ENCODE results near the gene ANKRD65.

Gene ANKRD65

DNA sequence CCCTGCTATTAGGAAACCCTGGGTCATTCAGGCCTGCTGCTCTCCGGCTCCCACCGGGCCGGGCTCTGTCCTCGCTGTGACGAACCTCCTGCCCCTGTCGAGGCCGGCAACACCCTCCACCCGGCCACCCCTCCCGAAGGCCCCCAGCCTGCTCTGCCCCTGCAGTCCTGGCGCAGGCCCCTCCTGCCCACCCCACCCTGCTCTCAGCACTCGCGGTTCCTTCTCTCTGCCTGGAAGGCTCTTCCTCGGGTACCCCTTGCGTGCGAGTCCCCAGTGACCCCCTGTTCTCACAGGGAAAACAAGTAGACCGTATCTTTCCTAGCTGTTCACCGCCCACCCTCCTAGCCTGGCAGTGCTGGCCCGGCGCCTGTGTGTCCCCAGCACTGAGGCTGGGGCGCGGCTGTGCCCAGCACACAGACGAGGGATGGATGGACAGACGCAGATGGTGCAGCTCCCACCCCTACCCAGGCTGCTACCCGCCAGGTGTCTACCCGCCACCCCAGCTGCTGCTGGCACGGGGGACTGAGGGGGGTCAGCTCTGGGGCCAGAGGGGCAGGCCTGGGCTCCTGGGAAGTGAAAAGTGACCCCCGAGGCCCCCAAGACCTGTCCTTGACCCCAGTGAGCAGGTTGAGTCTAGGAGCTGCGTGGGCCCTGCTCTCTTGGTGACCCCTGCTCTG, 11.3 kb upstream of the ANKRD65 start:
- Histone ChIP-seq H2BK120ac (ENCODE audit: low read depth, low read length) (peak overlapping the region; percentile 87), H2BK12ac (ENCODE audit: low read length in 2 of 2) (peak overlapping the region; percentile 12 to 91), H3K14ac (ENCODE audit: low read length in 2 of 2) (peak overlapping the region in 1 of 2 experiments; percentile 71), H3K18ac (ENCODE audit: low read depth in 1 of 2, low read length in 2 of 2) (peak overlapping the region; percentile 79 to 92), H2BK5ac (ENCODE audit: low read depth, low read length, poor library complexity, severe bottlenecking) (no peak overlapping the region), H3K79me1 (replicated peaks; ENCODE audit: low read length, poor library complexity, severe bottlenecking) (peaks cover 15% of the 10 kb centered on the region), H2AK5ac (ENCODE audit: low read length, severe bottlenecking) (peak overlapping the region; percentile 94), H3K4me1 (ENCODE audit: control insufficient read depth, insufficient read depth, low read depth, low read length) (peaks cover 71% of the 10 kb centered on the region), H4K91ac (ENCODE audit: low read length) (peak overlapping the region; percentile 92), H2BK15ac (ENCODE audit: low read depth, poor library complexity, severe bottlenecking) (no peak overlapping the region), H2AFZ (ENCODE audit: low read depth, low read length) (no peak overlapping the region), H3K27me3 (ENCODE audit: control insufficient read depth in 1 of 2, insufficient read depth in 1 of 2, low read length in 2 of 2) (peaks cover 0 to 20% of the 10 kb centered on the region in 2 experiments), H3K23ac (ENCODE audit: low read length in 2 of 2) (no peak overlapping the region), H4K8ac (ENCODE audit: low read length) (peak overlapping the region; percentile 96), H3K9me3 (ENCODE audit: control insufficient read depth, low read length) (no peaks in the 10 kb centered on the region), H3K4me2 (ENCODE audit: low read length, poor library complexity, severe bottlenecking) (no peak overlapping the region), H3K36me3 (ENCODE audit: control insufficient read depth in 1 of 2, insufficient read depth in 2 of 2, low read depth in 1 of 2, low read length in 2 of 2) (peaks cover 0 to 12% of the 10 kb centered on the region in 2 experiments), H3K27ac (ENCODE audit: low read length, poor library complexity, severe bottlenecking) (peak overlapping the region; percentile 60), H3K4me3 (ENCODE audit: insufficient read depth in 1 of 2, low read depth in 1 of 2, low read length in 2 of 2) (no peak overlapping the region), H3K4ac (ENCODE audit: low read depth in 1 of 2, low read length in 2 of 2) (peak overlapping the region; percentile 19 to 90), H3K9ac (ENCODE audit: low read length) (no peak overlapping the region)
- DNase-seq, result no peak
- WGBS, result 83% methylated on average over 28 of the region's 28 CpGs

- Histone ChIP-seq H2BK12ac (ENCODE audit: low read length in 2 of 2) (peak overlapping the region; percentile 91 to 93), H3K4me2 (ENCODE audit: low read length, poor library complexity, severe bottlenecking) (no peak overlapping the region), H3K79me1 (replicated peaks; ENCODE audit: low read length, poor library complexity, severe bottlenecking) (peaks cover 11% of the 10 kb centered on the region), H3K36me3 (ENCODE audit: control insufficient read depth in 1 of 2, insufficient read depth in 2 of 2, low read depth in 1 of 2, low read length in 2 of 2) (peaks cover 0 to 7% of the 10 kb centered on the region in 2 experiments), H4K8ac (ENCODE audit: low read length) (peak overlapping the region; percentile 96), H3K27me3 (ENCODE audit: control insufficient read depth in 1 of 2, insufficient read depth in 1 of 2, low read length in 2 of 2) (peaks cover 0 to 15% of the 10 kb centered on the region in 2 experiments), H3K23ac (ENCODE audit: low read length in 2 of 2) (no peak overlapping the region), H2BK15ac (ENCODE audit: low read depth, poor library complexity, severe bottlenecking) (no peak overlapping the region), H3K9ac (ENCODE audit: low read length) (no peak overlapping the region), H3K4me1 (ENCODE audit: control insufficient read depth, insufficient read depth, low read depth, low read length) (peaks cover 66% of the 10 kb centered on the region), H3K4ac (ENCODE audit: low read depth in 1 of 2, low read length in 2 of 2) (peak overlapping the region; percentile 90), H2AFZ (ENCODE audit: low read depth, low read length) (peak overlapping the region; percentile 29), H3K18ac (ENCODE audit: low read depth in 1 of 2, low read length in 2 of 2) (peak overlapping the region; percentile 79 to 92), H2BK5ac (ENCODE audit: low read depth, low read length, poor library complexity, severe bottlenecking) (no peak overlapping the region), H3K9me3 (ENCODE audit: control insufficient read depth, low read length) (no peaks in the 10 kb centered on the region), H3K4me3 (ENCODE audit: insufficient read depth in 1 of 2, low read depth in 1 of 2, low read length in 2 of 2) (no peak overlapping the region), H4K91ac (ENCODE audit: low read length) (peak overlapping the region; percentile 92), H2AK5ac (ENCODE audit: low read length, severe bottlenecking) (peak overlapping the region; percentile 94), H3K27ac (ENCODE audit: low read length, poor library complexity, severe bottlenecking) (peak overlapping the region; percentile 60), H3K14ac (ENCODE audit: low read length in 2 of 2) (peak overlapping the region in 1 of 2 experiments; percentile 61), H2BK120ac (ENCODE audit: low read depth, low read length) (peak overlapping the region; percentile 87)
- peak; percentile 82 for DNase-seq
- WGBS, result 14% methylated on average over 5 of the region's 5 CpGs
Observed at GRCh38 chr1:1431845-1432273, 10.8 kb upstream of the ANKRD65 start.

GRCh38 chr1:1430992-1431844, 10.1 kb upstream of the ANKRD65 start:
- Histone ChIP-seq H2BK5ac (ENCODE audit: low read depth, low read length, poor library complexity, severe bottlenecking) (no peak overlapping the region), H3K36me3 (ENCODE audit: control insufficient read depth in 1 of 2, insufficient read depth in 2 of 2, low read depth in 1 of 2, low read length in 2 of 2) (peaks cover 0 to 3% of the 10 kb centered on the region in 2 experiments), H2BK120ac (ENCODE audit: low read depth, low read length) (peak overlapping the region; percentile 83), H3K23ac (ENCODE audit: low read length in 2 of 2) (peak overlapping the region in 1 of 2 experiments; percentile 14), H3K4ac (ENCODE audit: low read depth in 1 of 2, low read length in 2 of 2) (peak overlapping the region; percentile 90), H2BK12ac (ENCODE audit: low read length in 2 of 2) (peak overlapping the region; percentile 85 to 93), H3K9ac (ENCODE audit: low read length) (no peak overlapping the region), H3K4me3 (ENCODE audit: insufficient read depth in 1 of 2, low read depth in 1 of 2, low read length in 2 of 2) (no peak overlapping the region), H3K14ac (ENCODE audit: low read length in 2 of 2) (peak overlapping the region in 1 of 2 experiments; percentile 61), H3K27ac (ENCODE audit: low read length, poor library complexity, severe bottlenecking) (peak overlapping the region; percentile 60), H2AK5ac (ENCODE audit: low read length, severe bottlenecking) (peak overlapping the region; percentile 94), H3K9me3 (ENCODE audit: control insufficient read depth, low read length) (no peaks in the 10 kb centered on the region), H3K18ac (ENCODE audit: low read depth in 1 of 2, low read length in 2 of 2) (peak overlapping the region; percentile 79 to 92), H2AFZ (ENCODE audit: low read depth, low read length) (peak overlapping the region; percentile 29), H3K79me1 (replicated peaks; ENCODE audit: low read length, poor library complexity, severe bottlenecking) (peaks cover 4% of the 10 kb centered on the region), H3K4me1 (ENCODE audit: control insufficient read depth, insufficient read depth, low read depth, low read length) (peaks cover 62% of the 10 kb centered on the region), H3K27me3 (ENCODE audit: control insufficient read depth in 1 of 2, insufficient read depth in 1 of 2, low read length in 2 of 2) (peaks cover 0 to 10% of the 10 kb centered on the region in 2 experiments), H3K4me2 (ENCODE audit: low read length, poor library complexity, severe bottlenecking) (no peak overlapping the region), H4K8ac (ENCODE audit: low read length) (peak overlapping the region; percentile 96), H4K91ac (ENCODE audit: low read length) (peak overlapping the region; percentile 96), H2BK15ac (ENCODE audit: low read depth, poor library complexity, severe bottlenecking) (peak overlapping the region; percentile 80)
- DNase-seq, result no peak
- WGBS, result 58% methylated on average over 15 of the region's 18 CpGs

Measured in mesenchymal stem cell (in vitro differentiated cells and primary cell).